ENCODE measurements around the gene REV1.

- TF ChIP-seq POLR2A (IDR thresholded peaks at IDR 0.05) (no peak), CTCF (IDR thresholded peaks at IDR 0.05) (no peak)
Measured at GRCh38 chr2:99425022-99425421, 64.8 kb downstream of the REV1 start.
